Measurements from ENCODE around the gene KRTAP5-1. TPM values are rescaled to one million over a fixed set of nuclear protein-coding genes. Genes with fewer than 3 reads are reported as not detected.
"Not testable (repeated sequence)": the region's sequence is repeated elsewhere in the genome, so short reads cannot be mapped to it uniquely, and the experiment has no call there.

Gene KRTAP5-1
- polyA plus RNA-seq, 2 of the 4 experiments (the other 2 are of a cell fraction), result not detected

DNA sequence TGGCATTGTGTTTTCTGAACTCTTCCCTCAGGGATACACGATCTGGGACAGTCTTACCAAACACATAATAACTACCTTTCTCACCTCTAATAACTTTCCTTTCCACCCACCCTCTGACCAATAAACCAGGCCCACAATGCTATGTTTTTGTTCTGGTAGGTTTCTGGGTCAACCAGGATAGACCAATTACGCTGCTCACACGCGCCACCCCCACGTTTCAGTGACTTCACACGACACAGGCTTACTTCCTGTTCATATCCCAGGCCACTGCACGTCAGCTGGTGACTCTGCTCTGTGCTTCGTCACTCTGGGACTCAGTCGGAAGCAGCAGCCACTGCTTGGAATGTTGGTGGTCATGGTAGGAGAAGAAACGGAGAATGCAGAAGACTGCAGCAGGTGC lies 34.4 kb upstream of the KRTAP5-1 start:
- Histone ChIP-seq H3K4me1 (no peaks in the 10 kb centered on the region), H3K4me3 (no peak overlapping the region), H3K9me3 (no peaks in the 10 kb centered on the region), H3K27ac (no peak overlapping the region), H3K4me2 (no peak overlapping the region)
- ATAC-seq (no peak), FAIRE-seq (no peak), DNase-seq (ENCODE audit: low read depth in 1 of 2, low spot score in 1 of 2) (no peak)
- ChIA-PET POLR2A (no interaction called here), CTCF (interaction anchor here (1.4 to 1.8 kb wide), 3 partner anchors 15 to 532 kb away, joined by 3 to 8 read pairs (median 6); no protein-coding TSS in a partner anchor)
- WGBS (ENCODE audit: missing lambda C conversion rate), result 54% methylated on average over 10 of the region's 10 CpGs
- TF ChIP-seq, protein P1, sequence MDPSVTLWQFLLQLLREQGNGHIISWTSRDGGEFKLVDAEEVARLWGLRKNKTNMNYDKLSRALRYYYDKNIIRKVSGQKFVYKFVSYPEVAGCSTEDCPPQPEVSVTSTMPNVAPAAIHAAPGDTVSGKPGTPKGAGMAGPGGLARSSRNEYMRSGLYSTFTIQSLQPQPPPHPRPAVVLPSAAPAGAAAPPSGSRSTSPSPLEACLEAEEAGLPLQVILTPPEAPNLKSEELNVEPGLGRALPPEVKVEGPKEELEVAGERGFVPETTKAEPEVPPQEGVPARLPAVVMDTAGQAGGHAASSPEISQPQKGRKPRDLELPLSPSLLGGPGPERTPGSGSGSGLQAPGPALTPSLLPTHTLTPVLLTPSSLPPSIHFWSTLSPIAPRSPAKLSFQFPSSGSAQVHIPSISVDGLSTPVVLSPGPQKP (IDR thresholded peaks at IDR 0.05; ENCODE audit: low read depth, low read length), result no peak
- TF ChIP-seq FOXS1 (CRISPR knock-in tag; IDR thresholded peaks at IDR 0.05), result no peak
- TF ChIP-seq NR3C1 (IDR thresholded peaks at IDR 0.05), result no peak
- TF ChIP-seq NFE2L2 (conservative IDR thresholded peaks at IDR 0.05; ENCODE audit: low read length), result no peak
- TF ChIP-seq RARB (CRISPR knock-in tag; IDR thresholded peaks at IDR 0.05), result no peak

DNA sequence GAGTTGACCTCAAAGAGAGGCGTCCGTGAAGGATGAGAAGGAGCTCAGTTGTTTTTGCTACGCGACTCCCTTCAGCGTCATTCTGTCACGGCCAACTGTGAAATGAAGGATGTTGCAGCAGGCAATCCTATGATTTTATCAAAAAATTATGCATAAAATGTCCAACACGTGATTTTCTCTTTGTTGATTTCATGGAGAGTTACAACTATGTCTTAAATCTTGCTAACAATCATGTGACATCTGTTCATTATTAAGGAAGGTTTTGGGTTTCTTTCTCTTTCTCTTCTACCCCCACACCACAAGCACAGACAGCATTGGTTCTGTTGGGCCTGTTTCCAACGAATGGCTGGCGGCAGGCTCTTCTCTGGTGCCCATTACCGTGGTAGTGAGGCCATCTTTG lies 33.1 kb upstream of the KRTAP5-1 start:
- Histone ChIP-seq H3K4me1 (no peaks in the 10 kb centered on the region), H3K4me2 (no peak overlapping the region), H3K27ac (no peak overlapping the region), H3K9me3 (no peaks in the 10 kb centered on the region), H3K4me3 (no peak overlapping the region)
- TF ChIP-seq, protein P2, sequence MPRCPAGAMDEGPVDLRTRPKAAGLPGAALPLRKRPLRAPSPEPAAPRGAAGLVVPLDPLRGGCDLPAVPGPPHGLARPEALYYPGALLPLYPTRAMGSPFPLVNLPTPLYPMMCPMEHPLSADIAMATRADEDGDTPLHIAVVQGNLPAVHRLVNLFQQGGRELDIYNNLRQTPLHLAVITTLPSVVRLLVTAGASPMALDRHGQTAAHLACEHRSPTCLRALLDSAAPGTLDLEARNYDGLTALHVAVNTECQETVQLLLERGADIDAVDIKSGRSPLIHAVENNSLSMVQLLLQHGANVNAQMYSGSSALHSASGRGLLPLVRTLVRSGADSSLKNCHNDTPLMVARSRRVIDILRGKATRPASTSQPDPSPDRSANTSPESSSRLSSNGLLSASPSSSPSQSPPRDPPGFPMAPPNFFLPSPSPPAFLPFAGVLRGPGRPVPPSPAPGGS (IDR thresholded peaks at IDR 0.05), result no peak
- TF ChIP-seq, protein P3, sequence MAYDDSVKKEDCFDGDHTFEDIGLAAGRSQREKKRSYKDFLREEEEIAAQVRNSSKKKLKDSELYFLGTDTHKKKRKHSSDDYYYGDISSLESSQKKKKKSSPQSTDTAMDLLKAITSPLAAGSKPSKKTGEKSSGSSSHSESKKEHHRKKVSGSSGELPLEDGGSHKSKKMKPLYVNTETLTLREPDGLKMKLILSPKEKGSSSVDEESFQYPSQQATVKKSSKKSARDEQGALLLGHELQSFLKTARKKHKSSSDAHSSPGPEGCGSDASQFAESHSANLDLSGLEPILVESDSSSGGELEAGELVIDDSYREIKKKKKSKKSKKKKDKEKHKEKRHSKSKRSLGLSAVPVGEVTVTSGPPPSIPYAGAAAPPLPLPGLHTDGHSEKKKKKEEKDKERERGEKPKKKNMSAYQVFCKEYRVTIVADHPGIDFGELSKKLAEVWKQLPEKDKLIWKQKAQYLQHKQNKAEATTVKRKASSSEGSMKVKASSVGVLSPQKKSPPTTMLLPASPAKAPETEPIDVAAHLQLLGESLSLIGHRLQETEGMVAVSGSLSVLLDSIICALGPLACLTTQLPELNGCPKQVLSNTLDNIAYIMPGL (CRISPR knock-in tag; IDR thresholded peaks at IDR 0.05; ENCODE audit: borderline replicate concordance), result no peak
- no peak for TF ChIP-seq ZSCAN20 (CRISPR knock-in tag; IDR thresholded peaks at IDR 0.05)
- TF ChIP-seq EP300 (IDR thresholded peaks at IDR 0.05), result no peak
- TF ChIP-seq ZFP36 (IDR thresholded peaks at IDR 0.05; ENCODE audit: borderline replicate concordance, partially characterized antibody), result no peak
- no peak for TF ChIP-seq CBX8 (IDR thresholded peaks at IDR 0.05)
- no peak for TF ChIP-seq FOSB (CRISPR knock-in tag; IDR thresholded peaks at IDR 0.05)
- TF ChIP-seq FOXS1 (CRISPR knock-in tag; IDR thresholded peaks at IDR 0.05), result no peak
- TF ChIP-seq NPAS2 (CRISPR knock-in tag; IDR thresholded peaks at IDR 0.05; ENCODE audit: borderline replicate concordance), result no peak
- TF ChIP-seq ESRRA (IDR thresholded peaks at IDR 0.05; ENCODE audit: borderline replicate concordance, low read length), result no peak
- TF ChIP-seq HOXB13 (CRISPR knock-in tag; IDR thresholded peaks at IDR 0.05; ENCODE audit: low read depth), result no peak
- TF ChIP-seq EHMT2 (IDR thresholded peaks at IDR 0.05; ENCODE audit: low read depth), result no peak
- ChIA-PET CTCF (interaction anchor here (1.0 to 3.4 kb wide), 8 partner anchors 10 to 76 kb away, joined by 3 to 18 read pairs (median 5); partner anchors contain the start of gene KRTAP5-5), POLR2A (no interaction called here)
- DNase-seq (ENCODE audit: low read depth in 1 of 2, low spot score in 1 of 2) (no peak), ATAC-seq (no peak), FAIRE-seq (no peak)
- 57% methylated on average over 10 of the region's 10 CpGs for WGBS (ENCODE audit: missing lambda C conversion rate)

DNA sequence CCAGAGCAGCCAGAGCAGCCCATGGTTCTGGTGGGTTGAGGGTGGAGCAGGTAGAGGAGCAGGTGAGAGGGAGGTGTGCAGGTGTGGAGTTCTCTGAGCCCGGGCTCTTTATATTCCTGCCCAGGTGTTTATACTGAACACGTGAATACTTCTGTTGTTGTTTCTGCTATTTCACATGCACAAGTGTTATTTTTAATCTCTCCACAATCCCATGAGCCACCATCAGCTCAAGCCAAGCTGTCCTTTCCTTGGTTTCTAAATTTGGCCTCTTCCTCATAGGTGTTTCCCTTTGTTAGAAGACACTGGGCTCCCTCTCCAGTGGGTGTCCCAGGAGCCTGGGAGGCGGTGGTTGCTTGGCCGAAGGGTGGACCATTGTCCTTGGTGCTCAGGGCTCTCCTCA lies 23.3 kb upstream of the KRTAP5-1 start, which contains the start of gene KRTAP5-3:
KRTAP5-3 (minus strand) TSS at position 101 of the 400 bp plus-strand sequence; CDS start at position 23, 78 bp downstream.
- CTCF ChIA-PET, result interaction anchor here (1.0 to 1.7 kb wide), 5 partner anchors 13 to 86 kb away, joined by 3 to 6 read pairs (median 5); no protein-coding TSS in a partner anchor
- 41% methylated on average over 4 of the region's 4 CpGs for WGBS (ENCODE audit: missing lambda C conversion rate)

DNA sequence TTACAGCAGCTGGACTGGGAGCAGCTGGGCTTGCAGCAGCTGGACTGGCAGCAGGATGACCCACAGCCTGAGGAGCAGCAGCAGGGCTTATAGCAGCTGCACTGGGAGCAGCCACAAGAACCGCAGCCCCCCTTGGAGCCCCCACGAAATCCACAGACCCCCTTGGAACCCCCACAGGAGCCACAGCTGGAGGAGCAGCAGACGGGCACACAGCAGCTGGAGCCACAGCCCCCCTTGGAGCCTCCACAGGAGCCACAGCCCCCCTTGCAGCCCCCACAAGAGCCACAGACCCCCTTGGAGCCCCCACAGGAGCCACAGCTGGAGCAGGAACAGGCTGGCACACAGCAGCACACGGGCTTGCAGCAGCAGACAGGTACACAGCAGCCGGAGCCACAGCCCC lies 22.8 kb upstream of the KRTAP5-1 start:
- FAIRE-seq; H3K4me3 ChIP-seq; DNase-seq (ENCODE audit: low read depth in 1 of 2, low spot score in 1 of 2); ATAC-seq; H3K4me2 ChIP-seq; H3K27ac ChIP-seq; H3K4me1 ChIP-seq; POLR2A ChIA-PET; H3K9me3 ChIP-seq: not testable (repeated sequence)
- no CpG with 5 or more reads among the region's 5 CpGs for WGBS (ENCODE audit: missing lambda C conversion rate)
- CTCF ChIA-PET, result interaction anchor here (1.7 kb wide), 1 partner anchor 61 kb away, joined by 5 read pairs; no protein-coding TSS in a partner anchor

More for the DNA sequence above, 23.3 kb upstream of the KRTAP5-1 start, which contains the start of gene KRTAP5-3:
- no peak for ATAC-seq
- H3K9me3 ChIP-seq, result no peaks in the 10 kb centered on the region
- TF ChIP-seq NFE2L2 (conservative IDR thresholded peaks at IDR 0.05; ENCODE audit: low read length) (no peak), HDAC2 (IDR thresholded peaks at IDR 0.05) (no peak), GATA3 (IDR thresholded peaks at IDR 0.05; ENCODE audit: borderline replicate concordance) (no peak), RCOR1 (IDR thresholded peaks at IDR 0.05; ENCODE audit: low read depth, low read length) (no peak), ZFP36 (IDR thresholded peaks at IDR 0.05; ENCODE audit: borderline replicate concordance, partially characterized antibody) (no peak), TFCP2L1 (CRISPR knock-in tag; IDR thresholded peaks at IDR 0.05) (no peak), EHMT2 (IDR thresholded peaks at IDR 0.05; ENCODE audit: low read depth) (no peak), POLR2AphosphoS2 (conservative IDR thresholded peaks at IDR 0.05; ENCODE audit: low read length) (no peak), MYC (IDR thresholded peaks at IDR 0.05; ENCODE audit: borderline replicate concordance, low read length) (no peak), CHD2 (IDR thresholded peaks at IDR 0.05; ENCODE audit: low read length, partially characterized antibody) (no peak), EP300 (IDR thresholded peaks at IDR 0.05) (no peak)
- TF ChIP-seq, protein P4, sequence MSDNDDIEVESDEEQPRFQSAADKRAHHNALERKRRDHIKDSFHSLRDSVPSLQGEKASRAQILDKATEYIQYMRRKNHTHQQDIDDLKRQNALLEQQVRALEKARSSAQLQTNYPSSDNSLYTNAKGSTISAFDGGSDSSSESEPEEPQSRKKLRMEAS (IDR thresholded peaks at IDR 0.05), result no peak
- TF ChIP-seq, protein P2 (IDR thresholded peaks at IDR 0.05), result no peak
- TF ChIP-seq, protein P5, sequence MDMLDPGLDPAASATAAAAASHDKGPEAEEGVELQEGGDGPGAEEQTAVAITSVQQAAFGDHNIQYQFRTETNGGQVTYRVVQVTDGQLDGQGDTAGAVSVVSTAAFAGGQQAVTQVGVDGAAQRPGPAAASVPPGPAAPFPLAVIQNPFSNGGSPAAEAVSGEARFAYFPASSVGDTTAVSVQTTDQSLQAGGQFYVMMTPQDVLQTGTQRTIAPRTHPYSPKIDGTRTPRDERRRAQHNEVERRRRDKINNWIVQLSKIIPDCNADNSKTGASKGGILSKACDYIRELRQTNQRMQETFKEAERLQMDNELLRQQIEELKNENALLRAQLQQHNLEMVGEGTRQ (IDR thresholded peaks at IDR 0.05), result no peak
- no peak for DNase-seq (ENCODE audit: low read depth in 1 of 2, low spot score in 1 of 2)
- H3K4me3 ChIP-seq, result no peak within 1 kb of the TSS
- H3K4me1 ChIP-seq, result no peaks in the 10 kb centered on the region
- no peak for FAIRE-seq
- no peak within 1 kb of the TSS for H3K4me2 ChIP-seq
- H3K27ac ChIP-seq, result no peak within 1 kb of the TSS
- POLR2A ChIA-PET, result no interaction called here

All from A549 (cell line).